ENCODE results near the gene CUTC. TPM values are rescaled to one million over a fixed set of nuclear protein-coding genes. Genes with fewer than 3 reads are reported as not detected.

CUTC gene
- total RNA-seq, 1 experiment from 2014 or later = 53.6 TPM

DNA sequence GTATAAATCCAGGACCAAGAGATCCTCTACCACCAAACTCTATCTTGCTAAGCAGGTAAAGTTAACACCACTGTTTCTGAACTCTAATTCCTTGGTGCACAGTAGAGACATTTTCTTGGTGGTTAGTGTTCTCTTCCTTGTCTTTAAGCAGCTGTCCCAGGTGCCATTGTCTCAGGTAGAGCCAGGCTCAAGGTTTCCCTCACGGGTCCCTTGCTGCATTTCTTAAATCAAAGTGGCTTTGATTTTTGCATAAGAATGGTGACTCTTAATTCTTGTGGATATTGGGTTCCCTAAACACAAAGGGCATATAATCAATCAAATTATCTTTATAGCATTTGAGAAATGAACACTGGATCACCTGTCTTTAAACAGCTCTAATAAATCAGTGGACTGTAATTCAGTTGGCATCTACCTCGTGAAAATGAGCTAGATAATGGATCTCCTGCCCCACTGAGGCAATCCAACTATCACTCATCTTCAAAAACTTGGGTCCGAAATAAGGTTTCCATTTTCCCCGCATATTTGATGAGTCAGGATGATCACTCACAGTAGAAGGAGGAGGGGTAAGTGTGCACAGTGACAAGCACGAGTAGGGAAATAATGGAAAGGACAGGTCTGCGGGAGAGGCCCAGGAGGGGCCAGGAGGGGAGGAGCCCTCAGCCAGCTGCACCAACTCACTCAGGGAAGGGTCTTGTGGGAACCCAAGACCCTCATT is 52.9 kb downstream of the CUTC start:
- H3K4me1 ChIP-seq (ENCODE audit: control insufficient read depth in 1 of 2, insufficient read depth in 2 of 2, low read length in 2 of 2) = peaks cover 67 to 76% of the 10 kb centered on the region in 2 experiments
- peak overlapping the region; percentile 100 for H3K27ac ChIP-seq (ENCODE audit: low read depth, low read length)
- peaks cover 12 to 18% of the 10 kb centered on the region in 2 experiments; a peak in 3 of 4 replicates for H3K36me3 ChIP-seq (ENCODE audit: control insufficient read depth in 1 of 2, insufficient read depth in 2 of 2, low read length in 2 of 2)
- H3K79me2 ChIP-seq (ENCODE audit: insufficient read depth, low read length) = peaks cover 5% of the 10 kb centered on the region; the same call in 1 of the 2 replicates
- POLR2A ChIA-PET = interaction anchor here (1.1 to 1.8 kb wide), 2 partner anchors 27 to 53 kb away, joined by 3 to 8 read pairs; partner anchors contain the start of genes COX15 and CUTC
- BruUV-seq (replicated peaks) = no TSS peak
- ATAC-seq (peak; percentile 60), DNase-seq (ENCODE audit: low read depth, low spot score) (no peak)
- peak overlapping the region; percentile 82 for H3K4me2 ChIP-seq (ENCODE audit: low read length)
- TF ChIP-seq EZH2phosphoT487 (IDR thresholded peaks at IDR 0.05; ENCODE audit: borderline replicate concordance) (no peak), SP1 (IDR thresholded peaks at IDR 0.05; ENCODE audit: low read depth) (no peak), YY1 (IDR thresholded peaks at IDR 0.05; ENCODE audit: extremely low read depth, insufficient replicate concordance, low read depth, low read length) (peak; percentile 83), TCF7L2 (IDR thresholded peaks at IDR 0.05; ENCODE audit: borderline replicate concordance, extremely low read depth, insufficient read depth, insufficient read length) (peak; percentile 58), ELF1 (IDR thresholded peaks at IDR 0.05; ENCODE audit: borderline replicate concordance, low read depth) (no peak), SRF (IDR thresholded peaks at IDR 0.05; ENCODE audit: low read depth) (no peak), EZH2 (IDR thresholded peaks at IDR 0.05) (no peak), CEBPB (IDR thresholded peaks at IDR 0.05; ENCODE audit: low read depth) (no peak), ZFX (IDR thresholded peaks at IDR 0.05) (no peak)
- peak overlapping the region; percentile 76 for H3K9ac ChIP-seq (ENCODE audit: low read length)
- RAD21 ChIA-PET (ENCODE audit: low non-redundant PET in 1 of 2, low total read pairs in 2 of 2, uncharacterized antibody in 2 of 2, unreplicated experiment in 2 of 2) = no interaction called here
- H3K9me2 ChIP-seq (ENCODE audit: insufficient read depth) = no peaks in the 10 kb centered on the region
- intact Hi-C loops (cut with micrococcal nuclease) = no loop called here
- no peaks in the 10 kb centered on the region for H3K9me3 ChIP-seq (ENCODE audit: control insufficient read depth in 1 of 2, insufficient read depth in 1 of 2, low read depth in 1 of 2, low read length in 2 of 2)
- peak overlapping the region; percentile 15 to 43 for H3K4me3 ChIP-seq (replicated peaks in 1 of 2; ENCODE audit: low read depth in 1 of 2, low read length in 2 of 2)
- no peaks in the 10 kb centered on the region for H4K20me1 ChIP-seq (ENCODE audit: insufficient read depth)
- H2AFZ ChIP-seq (ENCODE audit: low read depth, low read length, poor library complexity, severe bottlenecking) = peak overlapping the region; percentile 4
- CTCF ChIA-PET = interaction anchor here (0.9 to 1.2 kb wide), 2 partner anchors 61 to 224 kb away, joined by 3 read pairs; partner anchors contain the start of gene DNMBP
- no peaks in the 10 kb centered on the region for H3K27me3 ChIP-seq (ENCODE audit: insufficient read depth, low read length)

Measured in HCT116 (cell line).